ENCODE data around the gene ZC3H11A. TPM values are rescaled to one million over a fixed set of nuclear protein-coding genes. Genes with fewer than 3 reads are reported as not detected.
A peak's percentile ranks its signal among the peaks of the same experiment; 100 is the strongest.

ZC3H11A gene
- total RNA-seq, 1 experiment from 2014 or later, result 95.9 TPM

- Histone ChIP-seq H2BK120ac (ENCODE audit: low read depth, low read length, poor library complexity, severe bottlenecking) (peak overlapping the region; percentile 72), H3K9me3 (ENCODE audit: control insufficient read depth, low read depth, low read length) (no peaks in the 10 kb centered on the region), H4K20me1 (ENCODE audit: control insufficient read depth, insufficient read depth, insufficient read length) (no peaks in the 10 kb centered on the region), H3K4me1 (ENCODE audit: insufficient read depth, low read length) (no peaks in the 10 kb centered on the region; the same call in 1 of the 2 replicates), H4K8ac (replicated peaks; ENCODE audit: insufficient read length, low read depth, low read length) (no peak overlapping the region), H3T11ph (ENCODE audit: low read length) (no peak overlapping the region), H3K14ac (ENCODE audit: insufficient read depth, low read length) (no peak overlapping the region), H3K56ac (ENCODE audit: insufficient read length, low read depth, low read length) (no peak overlapping the region), H2AK5ac (ENCODE audit: insufficient read length, low read length) (no peak overlapping the region), H3K79me2 (ENCODE audit: insufficient read depth, low read length) (peaks cover 32% of the 10 kb centered on the region), H2BK5ac (ENCODE audit: insufficient read length, low read length) (no peak overlapping the region), H4K91ac (ENCODE audit: insufficient read length, low read depth, low read length) (no peak overlapping the region), H3K4ac (ENCODE audit: low read depth, low read length) (no peak overlapping the region), H2BK15ac (ENCODE audit: low read depth, low read length) (no peak overlapping the region), H3K4me2 (ENCODE audit: insufficient read depth, insufficient read length, low read length) (peak overlapping the region; percentile 64), H3K23me2 (ENCODE audit: insufficient read length, low read depth, low read length, poor library complexity, severe bottlenecking) (no peaks in the 10 kb centered on the region), H2AFZ (ENCODE audit: low read length) (no peak overlapping the region), H3K27ac (ENCODE audit: insufficient read length, low read depth, low read length) (no peak overlapping the region), H3K18ac (ENCODE audit: insufficient read length, low read depth, low read length) (no peak overlapping the region), H3K27me3 (ENCODE audit: insufficient read depth, low read length) (no peaks in the 10 kb centered on the region), H2BK12ac (ENCODE audit: insufficient read length, low read depth, low read length) (no peak overlapping the region), H2BK20ac (ENCODE audit: low read depth, low read length, poor library complexity, severe bottlenecking) (no peak overlapping the region), H3K79me1 (ENCODE audit: insufficient read depth, low read depth, low read length, poor library complexity, severe bottlenecking) (no peaks in the 10 kb centered on the region), H3K23ac (ENCODE audit: insufficient read length, low read depth, low read length) (no peak overlapping the region), H3K9ac (ENCODE audit: extremely low read depth, insufficient read length, low read length) (no peak overlapping the region), H4K5ac (ENCODE audit: insufficient read length, low read depth, low read length) (no peak overlapping the region)
- no CpG with 5 or more reads among the region's 19 CpGs for WGBS (ENCODE audit: extremely low coverage, insufficient read length, low lambda C conversion rate)
- peaks cover 13 to 27% of the 10 kb centered on the region in 2 experiments; a peak in 4 of 5 replicates for H3K9me3 Mint-ChIP-seq
- peaks cover 35 to 37% (median 35%) of the 10 kb centered on the region in 3 experiments for H3K36me3 Mint-ChIP-seq (ENCODE audit: insufficient read depth in 1 of 3, low read depth in 3 of 3)
- H3K27me3 Mint-ChIP-seq (ENCODE audit: low read depth), result no peaks in the 10 kb centered on the region
- TF ChIP-seq CTCF (conservative IDR thresholded peaks at IDR 0.05), result no peak
- peaks cover 35 to 46% of the 10 kb centered on the region in 2 experiments for H3K4me1 Mint-ChIP-seq
- H3K4me3 Mint-ChIP-seq, result peak overlapping the region; percentile 86 to 95
- H3K27ac Mint-ChIP-seq, result peak overlapping the region; percentile 98 to 100 (median 100); a peak in 6 of 7 replicates
- no peak for DNase-seq
These were observed 521 bp upstream of the ZC3H11A start for GRCh38 chr1:203794764-203795440.

Data from H9 (cell line).